GM12864 (cell line): ENCODE data around the gene SMARCD3.

Experiments
- DNase-seq: peaks from one replicate; pipeline ENCODE4 v3.0.0-alpha.2; 2011; ENCODE audit warnings: low read depth
- H3K4me3 ChIP-seq: 2 replicates; pipeline ENCODE4 v1.5.1; 2011; ENCODE audit warnings: mild to moderate bottlenecking, low read depth, low read length, control low read depth
- CTCF ChIP-seq: IDR thresholded peaks from 2 replicates; pipeline ENCODE4 v1.5.1; 2011; ENCODE audit warnings: low read depth, mild to moderate bottlenecking, moderate library complexity, low read length, control low read depth, inconsistent platforms; ENCODE audit errors: missing control alignments

Gene SMARCD3

DNA sequence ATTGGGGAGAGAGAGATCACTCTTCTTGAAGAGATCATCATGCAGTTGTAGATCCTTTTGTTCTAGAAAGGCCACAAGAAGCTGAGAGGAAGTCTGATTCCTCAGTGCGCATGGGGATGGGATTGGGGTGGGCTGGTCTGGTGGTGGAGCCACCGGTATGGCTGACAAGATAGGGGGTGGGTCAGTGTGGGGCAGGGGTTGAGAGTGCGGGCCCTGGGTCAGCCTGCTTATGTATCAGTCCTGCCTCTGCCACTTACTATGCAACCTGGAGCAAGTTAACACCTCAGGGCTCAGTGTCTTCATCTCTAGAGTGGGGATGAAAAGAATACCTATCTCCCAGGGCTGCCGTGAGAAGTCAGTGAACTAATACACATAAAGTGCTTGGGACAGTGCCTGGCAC is 8.0 kb downstream of the SMARCD3 start:
- TF ChIP-seq CTCF: no peak
- DNase-seq: no peak
- H3K4me3 ChIP-seq: no peak overlapping the region

DNA sequence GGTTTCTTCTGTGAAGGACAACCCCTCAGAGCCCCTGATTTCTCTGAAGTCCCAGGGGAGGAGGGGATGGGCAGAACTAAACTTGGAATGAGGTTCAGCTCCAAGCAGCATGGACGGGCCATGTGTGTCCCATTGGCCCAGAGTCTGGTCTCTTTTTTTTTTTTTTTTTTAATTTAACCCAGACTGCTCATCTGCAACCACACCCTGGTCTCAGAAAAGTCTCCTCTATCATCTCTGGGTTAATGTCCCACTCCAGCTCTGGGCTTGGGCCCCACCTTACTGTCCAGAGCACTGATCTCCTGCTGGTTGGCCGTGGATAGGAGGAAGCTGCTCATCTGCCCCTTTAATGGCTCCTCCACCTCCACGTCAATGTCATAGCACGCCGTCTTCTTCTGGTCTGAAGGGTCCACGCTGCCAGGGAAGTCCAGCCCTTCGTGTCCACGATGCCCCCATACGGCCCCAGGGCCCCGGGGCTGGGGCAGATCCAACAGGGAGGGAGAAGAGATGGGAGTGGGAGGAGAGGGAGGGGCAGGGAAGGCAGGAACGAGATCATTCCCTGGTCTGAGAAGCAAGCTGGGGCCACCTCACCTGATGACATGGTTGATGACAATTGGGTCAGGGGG is 8.5 kb downstream of the SMARCD3 start:
- TF ChIP-seq CTCF: no peak
- no peak overlapping the region for H3K4me3 ChIP-seq
- no peak for DNase-seq

GRCh38 chr7:151238924-151239836 is 9.3 kb downstream of the SMARCD3 start:
- H3K4me3 ChIP-seq: no peak overlapping the region
- TF ChIP-seq CTCF: no peak
- no peak for DNase-seq

DNA sequence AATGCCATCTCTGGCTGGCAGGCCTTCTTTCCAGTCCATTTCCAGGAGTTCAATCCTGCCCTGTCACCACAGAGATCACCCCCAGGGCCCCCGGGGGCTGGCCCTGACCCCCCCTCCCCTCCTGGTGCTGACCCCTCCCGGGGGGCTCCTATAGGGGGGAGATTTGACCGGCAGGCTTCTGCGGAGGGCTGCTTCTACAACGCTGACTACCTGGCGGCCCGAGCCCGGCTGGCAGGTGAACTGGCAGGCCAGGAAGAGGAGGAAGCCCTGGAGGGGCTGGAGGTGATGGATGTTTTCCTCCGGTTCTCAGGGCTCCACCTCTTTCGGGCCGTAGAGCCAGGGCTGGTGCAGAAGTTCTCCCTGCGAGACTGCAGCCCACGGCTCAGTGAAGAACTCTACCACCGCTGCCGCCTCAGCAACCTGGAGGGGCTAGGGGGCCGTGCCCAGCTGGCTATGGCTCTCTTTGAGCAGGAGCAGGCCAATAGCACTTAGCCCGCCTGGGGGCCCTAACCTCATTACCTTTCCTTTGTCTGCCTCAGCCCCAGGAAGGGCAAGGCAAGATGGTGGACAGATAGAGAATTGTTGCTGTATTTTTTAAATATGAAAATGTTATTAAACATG is 10.2 kb downstream of the SMARCD3 start:
- no peak for TF ChIP-seq CTCF
- no peak overlapping the region for H3K4me3 ChIP-seq
- DNase-seq: no peak

GRCh38 chr7:151237244-151238189 is 11.0 kb downstream of the SMARCD3 start:
- H3K4me3 ChIP-seq: no peak overlapping the region
- DNase-seq: no peak
- TF ChIP-seq CTCF: no peak

DNA sequence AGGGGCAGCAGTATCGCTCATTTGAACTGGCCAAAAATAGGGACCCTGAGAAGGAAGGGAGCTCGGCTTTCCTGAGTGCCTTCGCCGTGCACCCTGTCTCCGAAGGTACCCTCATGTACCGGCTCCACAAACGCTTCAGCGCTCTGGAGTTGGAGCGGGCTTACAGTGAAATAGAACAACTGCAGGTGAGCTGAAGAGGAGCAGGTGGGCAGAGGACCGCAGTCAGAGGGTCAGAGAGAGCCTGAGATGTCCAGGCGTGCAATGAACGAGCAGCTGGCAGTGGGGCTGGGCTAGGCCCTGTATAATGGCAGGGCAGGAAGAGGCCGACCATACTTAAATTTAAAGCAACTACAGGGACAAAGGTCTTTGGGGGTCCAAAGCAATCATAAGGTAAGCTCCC is 12.1 kb downstream of the SMARCD3 start:
- no peak for DNase-seq
- H3K4me3 ChIP-seq: no peak overlapping the region
- TF ChIP-seq CTCF: no peak
